GM23338 (cell line): Measurements from ENCODE around the gene ATP2A3. TPM values are rescaled to one million over a fixed set of nuclear protein-coding genes. Genes with fewer than 3 reads are reported as not detected.

ENCODE experiments used
- ATAC-seq: fragments of 200-7000 bp; cut with Tn5 transposase; 3 replicates; pipeline ENCODE4 v1.9.1; 2020
- DNase-seq: peaks from one replicate; pipeline ENCODE4 v3.0.0-alpha.2; 2015; ENCODE audit warnings: low spot score
- H2AFZ ChIP-seq: fragments of 200-600 bp; sonication (generic); 2 replicates; pipeline ENCODE4 v1.8.0; 2016; ENCODE audit warnings: antibody characterized with exemption, mild to moderate bottlenecking, moderate library complexity
- H3F3A ChIP-seq: fragments of 200-600 bp; sonication (generic); replicated peaks from 2 replicates; pipeline ENCODE4 v1.8.0; 2017; ENCODE audit warnings: antibody characterized with exemption, mixed run types, low read depth
- H3K27ac ChIP-seq: fragments of 200-600 bp; sonication (generic); 2 replicates; pipeline ENCODE4 v1.6.1; 2016; ENCODE audit warnings: low read depth
- H3K27me3 ChIP-seq: fragments of 200-600 bp; sonication (generic); 2 replicates; pipeline ENCODE4 v1.8.0; 2016; ENCODE audit warnings: mild to moderate bottlenecking, mixed run types, moderate library complexity; ENCODE audit not compliant: insufficient read depth
- H3K36me3 ChIP-seq: fragments of 200-600 bp; sonication (generic); 2 replicates; pipeline ENCODE4 v1.8.0; 2016; ENCODE audit warnings: mild to moderate bottlenecking; ENCODE audit not compliant: insufficient read depth
- H3K4me1 ChIP-seq: fragments of 200-600 bp; sonication (generic); 2 replicates; pipeline ENCODE4 v1.8.0; 2016; ENCODE audit warnings: mild to moderate bottlenecking, moderate library complexity; ENCODE audit not compliant: insufficient read depth
- H3K4me2 ChIP-seq: fragments of 200-600 bp; sonication (generic); 2 replicates; pipeline ENCODE4 v1.7.1; 2017; ENCODE audit warnings: mixed run types
- H3K4me3 ChIP-seq: fragments of 200-600 bp; sonication (generic); 2 replicates; pipeline ENCODE4 v1.6.1; 2016; ENCODE audit warnings: mixed run types
- H3K79me2 ChIP-seq: fragments of 200-600 bp; sonication (generic); replicated peaks from 2 replicates; pipeline ENCODE4 v1.8.0; 2017; ENCODE audit warnings: mild to moderate bottlenecking; ENCODE audit not compliant: insufficient read depth
- H3K9me2 ChIP-seq: fragments of 200-600 bp; sonication (generic); 2 replicates; pipeline ENCODE4 v1.8.0; 2017; ENCODE audit not compliant: insufficient read depth
- H4K20me1 ChIP-seq: fragments of 200-600 bp; sonication (generic); replicated peaks from 2 replicates; pipeline ENCODE4 v1.8.0; 2017; ENCODE audit warnings: mild to moderate bottlenecking; ENCODE audit not compliant: insufficient read depth
- H3K27ac Mint-ChIP-seq: 2 replicates; pipeline ENCODE4 v1.8.0; 2020; ENCODE audit warnings: inconsistent platforms, mild to moderate bottlenecking, moderate library complexity, mixed read lengths
- H3K27me3 Mint-ChIP-seq: 3 replicates; pipeline ENCODE4 v1.8.0; 2022; ENCODE audit warnings: low read depth, mild to moderate bottlenecking, moderate library complexity, mixed read lengths, inconsistent platforms; ENCODE audit not compliant: insufficient read depth, poor library complexity
- H3K36me3 Mint-ChIP-seq: 3 replicates; pipeline ENCODE4 v1.8.0; 2021; ENCODE audit warnings: low read depth, mild to moderate bottlenecking, inconsistent platforms, moderate library complexity, mixed read lengths
- H3K4me1 Mint-ChIP-seq: 3 replicates; pipeline ENCODE4 v1.8.0; 2020; ENCODE audit warnings: mild to moderate bottlenecking, inconsistent platforms, mixed read lengths
- H3K4me3 Mint-ChIP-seq: 3 replicates; pipeline ENCODE4 v1.8.0; 2021; ENCODE audit warnings: moderate library complexity, mild to moderate bottlenecking, inconsistent platforms, mixed read lengths
- H3K9me3 Mint-ChIP-seq: 3 replicates; pipeline ENCODE4 v1.8.0; 2020; ENCODE audit warnings: moderate library complexity, mild to moderate bottlenecking, inconsistent platforms, mixed read lengths
- CREB1 ChIP-seq: fragments of 250-450 bp; sonication (Bioruptor Pico); IDR thresholded peaks from 2 replicates; pipeline ENCODE4 v1.5.0; 2020; ENCODE audit warnings: low read depth, mild to moderate bottlenecking, moderate library complexity
- CTCF ChIP-seq, 2 experiments: fragments of 200-600 bp in 1 of 2; sonication (generic) in 1 of 2; conservative IDR thresholded peaks; 2 replicates each; pipeline versions ENCODE4 v1.5.1 to v1.6.1; 2016 to 2017; ENCODE audit warnings: antibody characterized with exemption in 2 of 2, low read depth in 2 of 2, mild to moderate bottlenecking in 2 of 2, moderate library complexity in 1 of 2
- EZH2 ChIP-seq: fragments of 200-600 bp; sonication (generic); IDR thresholded peaks from one replicate; pipeline ENCODE4 v1.8.0; 2017; ENCODE audit warnings: antibody characterized with exemption, mild to moderate bottlenecking, low read depth; ENCODE audit not compliant: unreplicated experiment
- EZH2phosphoT487 ChIP-seq: fragments of 200-600 bp; sonication (generic); IDR thresholded peaks from one replicate; pipeline ENCODE4 v1.8.1; 2018; ENCODE audit warnings: antibody characterized with exemption; ENCODE audit not compliant: unreplicated experiment
- JUNB ChIP-seq: IDR thresholded peaks from one replicate; pipeline ENCODE4 v1.6.1; 2016; ENCODE audit warnings: antibody characterized with exemption; ENCODE audit not compliant: unreplicated experiment
- NANOG ChIP-seq: IDR thresholded peaks from 2 replicates; pipeline ENCODE4 v1.6.1; 2016; ENCODE audit warnings: antibody characterized with exemption, borderline replicate concordance
- STAT1 ChIP-seq: IDR thresholded peaks from one replicate; pipeline ENCODE4 v1.6.1; 2016; ENCODE audit warnings: antibody characterized with exemption; ENCODE audit not compliant: unreplicated experiment
- ZNF114 ChIP-seq: fragments of 250-450 bp; sonication (Bioruptor Pico); IDR thresholded peaks from 2 replicates; pipeline ENCODE4 v1.5.0; 2020; ENCODE audit warnings: mild to moderate bottlenecking, moderate library complexity
- ZNF331 ChIP-seq: fragments of 250-450 bp; sonication (Bioruptor Pico); IDR thresholded peaks from 2 replicates; pipeline ENCODE4 v1.5.0; 2020; ENCODE audit warnings: low read depth, mild to moderate bottlenecking, moderate library complexity
- polyA plus RNA-seq: library from polyadenylated mRNA; unstranded; fragments of >200 nt; fragmentation: Nextera tagmentation; extraction: Ambion mirVana; gene quantifications from 2 replicates; pipeline ENCODE4 v1.2.1, GENCODE V29; 2016
- total RNA-seq: library from RNA; depleted of rRNA; stranded (reverse); fragments of >200 nt; shearing (Covaris generic); gene quantifications from 2 replicates; pipeline ENCODE4 v1.2.3, GENCODE V29; 2014
- TF ChIP-seq, protein P1 (sequence below): IDR thresholded peaks from 2 replicates; pipeline ENCODE4 v1.6.1; 2016; ENCODE audit warnings: antibody characterized with exemption
- TF ChIP-seq, protein P2 (sequence below): IDR thresholded peaks from one replicate; pipeline ENCODE4 v1.6.1; 2018; ENCODE audit warnings: antibody characterized with exemption; ENCODE audit not compliant: unreplicated experiment

ATP2A3 gene
- total and polyA plus RNA-seq, 2 experiments from 2014 or later = 9.6 to 35.2 TPM

DNA sequence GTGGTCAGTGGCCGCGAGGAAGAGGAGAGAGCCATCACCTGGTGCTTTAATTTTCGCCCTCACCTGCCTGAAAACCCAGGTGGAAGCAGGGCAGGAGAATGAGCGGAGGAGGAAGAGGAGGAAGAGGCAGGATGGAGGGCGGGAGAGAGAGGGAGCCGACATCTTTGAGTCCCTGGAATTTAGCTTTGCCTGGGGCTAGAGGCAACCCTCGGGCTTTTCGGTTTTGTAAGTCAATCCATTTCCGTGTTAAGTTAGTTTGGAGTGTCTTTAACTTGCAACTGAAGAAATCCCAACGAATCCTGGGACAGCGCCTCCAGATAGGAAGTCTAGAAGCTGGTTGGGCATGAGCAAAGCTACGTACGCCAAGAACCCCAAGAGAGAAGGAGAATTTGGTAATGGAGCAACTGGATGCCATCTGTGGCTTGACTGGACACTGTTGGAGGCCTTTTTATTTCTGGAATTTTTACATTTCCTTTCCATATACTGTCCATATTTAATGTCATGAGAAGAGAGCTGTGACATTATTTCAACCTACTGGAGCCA is 36.9 kb upstream of the ATP2A3 start:
- H3K27me3 ChIP-seq = no peaks in the 10 kb centered on the region
- no peak overlapping the region for H3K27ac Mint-ChIP-seq
- no peaks in the 10 kb centered on the region for H3K9me3 Mint-ChIP-seq

GRCh38 chr17:3998436-3998835 is 34.2 kb upstream of the ATP2A3 start:
- no peaks in the 10 kb centered on the region for H3K9me2 ChIP-seq
- no peak overlapping the region; the same call in 1 of the 2 replicates for H2AFZ ChIP-seq
- H3K27me3 ChIP-seq = no peaks in the 10 kb centered on the region
- no peaks in the 10 kb centered on the region for H4K20me1 ChIP-seq
- H3K4me3 ChIP-seq = no peak overlapping the region
- DNase-seq (no peak), ATAC-seq (no peak)
- no peaks in the 10 kb centered on the region for H3K36me3 ChIP-seq
- Mint-ChIP-seq H3K4me1 (peaks cover 5% of the 10 kb centered on the region), H3K36me3 (no peaks in the 10 kb centered on the region), H3K27me3 (peaks cover 7% of the 10 kb centered on the region), H3K9me3 (no peaks in the 10 kb centered on the region), H3K4me3 (no peak overlapping the region), H3K27ac (no peak overlapping the region)
- H3K4me1 ChIP-seq = peaks cover 2% of the 10 kb centered on the region; the same call in 1 of the 2 replicates
- peaks cover 2% of the 10 kb centered on the region; the same call in 1 of the 2 replicates for H3F3A ChIP-seq
- H3K4me2 ChIP-seq = no peak overlapping the region
- no peak overlapping the region for H3K27ac ChIP-seq
- H3K79me2 ChIP-seq = no peaks in the 10 kb centered on the region
- TF ChIP-seq ZNF331 (CRISPR knock-in tag) = no peak
- no peak for TF ChIP-seq EZH2

More for the DNA sequence above, 36.9 kb upstream of the ATP2A3 start:
- H4K20me1 ChIP-seq = no peaks in the 10 kb centered on the region
- Mint-ChIP-seq H3K27me3 (peaks cover 16% of the 10 kb centered on the region), H3K36me3 (0 out of 3 replicates have a peak, but pooled peaks cover 4% of the 10 kb centered on the region), H3K4me1 (peaks cover 18% of the 10 kb centered on the region), H3K4me3 (no peak overlapping the region)
- H3K36me3 ChIP-seq = no peaks in the 10 kb centered on the region
- H3K79me2 ChIP-seq = no peaks in the 10 kb centered on the region
- H2AFZ ChIP-seq = no peak overlapping the region
- H3K27ac ChIP-seq = no peak overlapping the region
- peaks cover 5% of the 10 kb centered on the region; the same call in 1 of the 2 replicates for H3F3A ChIP-seq
- H3K9me2 ChIP-seq = no peaks in the 10 kb centered on the region
- H3K4me3 ChIP-seq = no peak overlapping the region
- no peak overlapping the region for H3K4me2 ChIP-seq
- no peak for DNase-seq
- TF ChIP-seq CTCF (conservative IDR thresholded peaks at IDR 0.05; ENCODE audit: low read depth in 2 of 2) (no peak), EZH2 (no peak), ZNF114 (CRISPR knock-in tag) (no peak), ZNF331 (CRISPR knock-in tag) (no peak)
- no peak for ATAC-seq
- H3K4me1 ChIP-seq = peaks cover 10% of the 10 kb centered on the region

DNA sequence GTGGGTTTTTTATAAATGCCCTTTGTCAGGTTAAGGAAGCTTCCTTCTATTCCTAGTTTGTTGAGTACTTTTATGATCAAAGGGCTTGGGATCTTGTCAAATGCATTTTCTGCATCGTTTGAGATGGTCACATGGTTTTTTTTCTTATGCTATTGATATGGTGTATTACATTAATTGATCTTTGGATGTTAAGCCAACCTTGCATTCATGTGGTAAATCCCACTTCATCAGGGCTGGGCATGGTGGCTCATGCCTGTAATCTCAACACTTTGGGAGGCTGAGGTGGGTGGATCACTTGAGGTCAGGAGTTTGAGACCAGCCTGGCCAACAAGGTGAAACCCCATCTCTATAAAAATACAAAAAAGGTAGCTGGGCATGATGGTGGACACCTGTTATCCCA is 30.8 kb upstream of the ATP2A3 start:
- H3K79me2 ChIP-seq = no peaks in the 10 kb centered on the region
- Mint-ChIP-seq H3K4me3 (no peak overlapping the region), H3K27me3 (peaks cover 5% of the 10 kb centered on the region), H3K36me3 (no peaks in the 10 kb centered on the region), H3K27ac (no peak overlapping the region), H3K9me3 (no peaks in the 10 kb centered on the region), H3K4me1 (peaks cover 7% of the 10 kb centered on the region; the same call in 2 of the 3 replicates)
- H3K4me3 ChIP-seq = no peak overlapping the region
- no peaks in the 10 kb centered on the region for H3K36me3 ChIP-seq
- no peak overlapping the region for H3K27ac ChIP-seq
- DNase-seq (no peak), ATAC-seq (no peak)
- no peaks in the 10 kb centered on the region; the same call in 1 of the 2 replicates for H3K4me1 ChIP-seq
- H3K4me2 ChIP-seq = no peak overlapping the region
- H3K27me3 ChIP-seq = no peaks in the 10 kb centered on the region
- no peaks in the 10 kb centered on the region for H3F3A ChIP-seq
- no peak overlapping the region for H2AFZ ChIP-seq
- H3K9me2 ChIP-seq = no peaks in the 10 kb centered on the region
- no peaks in the 10 kb centered on the region for H4K20me1 ChIP-seq
- TF ChIP-seq, protein P1, sequence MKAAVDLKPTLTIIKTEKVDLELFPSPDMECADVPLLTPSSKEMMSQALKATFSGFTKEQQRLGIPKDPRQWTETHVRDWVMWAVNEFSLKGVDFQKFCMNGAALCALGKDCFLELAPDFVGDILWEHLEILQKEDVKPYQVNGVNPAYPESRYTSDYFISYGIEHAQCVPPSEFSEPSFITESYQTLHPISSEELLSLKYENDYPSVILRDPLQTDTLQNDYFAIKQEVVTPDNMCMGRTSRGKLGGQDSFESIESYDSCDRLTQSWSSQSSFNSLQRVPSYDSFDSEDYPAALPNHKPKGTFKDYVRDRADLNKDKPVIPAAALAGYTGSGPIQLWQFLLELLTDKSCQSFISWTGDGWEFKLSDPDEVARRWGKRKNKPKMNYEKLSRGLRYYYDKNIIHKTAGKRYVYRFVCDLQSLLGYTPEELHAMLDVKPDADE = no peak
- TF ChIP-seq CREB1 (CRISPR knock-in tag) (no peak), CTCF (conservative IDR thresholded peaks at IDR 0.05; ENCODE audit: low read depth in 2 of 2) (no peak), EZH2phosphoT487 (no peak), NANOG (no peak), STAT1 (no peak), JUNB (no peak)
- TF ChIP-seq, protein P2, sequence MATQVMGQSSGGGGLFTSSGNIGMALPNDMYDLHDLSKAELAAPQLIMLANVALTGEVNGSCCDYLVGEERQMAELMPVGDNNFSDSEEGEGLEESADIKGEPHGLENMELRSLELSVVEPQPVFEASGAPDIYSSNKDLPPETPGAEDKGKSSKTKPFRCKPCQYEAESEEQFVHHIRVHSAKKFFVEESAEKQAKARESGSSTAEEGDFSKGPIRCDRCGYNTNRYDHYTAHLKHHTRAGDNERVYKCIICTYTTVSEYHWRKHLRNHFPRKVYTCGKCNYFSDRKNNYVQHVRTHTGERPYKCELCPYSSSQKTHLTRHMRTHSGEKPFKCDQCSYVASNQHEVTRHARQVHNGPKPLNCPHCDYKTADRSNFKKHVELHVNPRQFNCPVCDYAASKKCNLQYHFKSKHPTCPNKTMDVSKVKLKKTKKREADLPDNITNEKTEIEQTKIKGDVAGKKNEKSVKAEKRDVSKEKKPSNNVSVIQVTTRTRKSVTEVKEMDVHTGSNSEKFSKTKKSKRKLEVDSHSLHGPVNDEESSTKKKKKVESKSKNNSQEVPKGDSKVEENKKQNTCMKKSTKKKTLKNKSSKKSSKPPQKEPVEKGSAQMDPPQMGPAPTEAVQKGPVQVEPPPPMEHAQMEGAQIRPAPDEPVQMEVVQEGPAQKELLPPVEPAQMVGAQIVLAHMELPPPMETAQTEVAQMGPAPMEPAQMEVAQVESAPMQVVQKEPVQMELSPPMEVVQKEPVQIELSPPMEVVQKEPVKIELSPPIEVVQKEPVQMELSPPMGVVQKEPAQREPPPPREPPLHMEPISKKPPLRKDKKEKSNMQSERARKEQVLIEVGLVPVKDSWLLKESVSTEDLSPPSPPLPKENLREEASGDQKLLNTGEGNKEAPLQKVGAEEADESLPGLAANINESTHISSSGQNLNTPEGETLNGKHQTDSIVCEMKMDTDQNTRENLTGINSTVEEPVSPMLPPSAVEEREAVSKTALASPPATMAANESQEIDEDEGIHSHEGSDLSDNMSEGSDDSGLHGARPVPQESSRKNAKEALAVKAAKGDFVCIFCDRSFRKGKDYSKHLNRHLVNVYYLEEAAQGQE = no peak
